ENCODE measurements around the gene CCL11.
A peak's percentile ranks its signal among the peaks of the same experiment; 100 is the strongest.

CCL11 gene

DNA sequence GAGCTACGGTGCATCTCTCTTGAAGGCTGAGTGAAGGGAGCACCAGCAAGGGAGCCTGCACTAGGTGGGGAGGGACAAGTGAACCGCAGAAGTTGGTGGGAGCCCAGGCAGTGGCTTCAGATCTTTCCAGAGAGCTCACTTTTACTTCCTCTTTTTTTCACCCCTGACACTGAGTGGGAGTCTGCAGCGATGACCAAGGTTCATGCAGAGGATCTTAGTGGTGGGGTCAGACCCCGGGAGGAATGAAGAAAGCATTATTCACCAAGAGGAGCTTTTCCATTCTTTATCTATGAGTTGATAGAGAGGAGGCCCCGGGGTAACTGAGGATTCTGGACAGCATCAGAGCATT, 33.5 kb upstream of the CCL11 start:
- no peak overlapping the region for H3K4me3 ChIP-seq (replicated peaks; ENCODE audit: low read depth, low read length)
- DNase-seq (ENCODE audit: extremely low read depth, low read depth), result no peak
- TF ChIP-seq, protein P1, sequence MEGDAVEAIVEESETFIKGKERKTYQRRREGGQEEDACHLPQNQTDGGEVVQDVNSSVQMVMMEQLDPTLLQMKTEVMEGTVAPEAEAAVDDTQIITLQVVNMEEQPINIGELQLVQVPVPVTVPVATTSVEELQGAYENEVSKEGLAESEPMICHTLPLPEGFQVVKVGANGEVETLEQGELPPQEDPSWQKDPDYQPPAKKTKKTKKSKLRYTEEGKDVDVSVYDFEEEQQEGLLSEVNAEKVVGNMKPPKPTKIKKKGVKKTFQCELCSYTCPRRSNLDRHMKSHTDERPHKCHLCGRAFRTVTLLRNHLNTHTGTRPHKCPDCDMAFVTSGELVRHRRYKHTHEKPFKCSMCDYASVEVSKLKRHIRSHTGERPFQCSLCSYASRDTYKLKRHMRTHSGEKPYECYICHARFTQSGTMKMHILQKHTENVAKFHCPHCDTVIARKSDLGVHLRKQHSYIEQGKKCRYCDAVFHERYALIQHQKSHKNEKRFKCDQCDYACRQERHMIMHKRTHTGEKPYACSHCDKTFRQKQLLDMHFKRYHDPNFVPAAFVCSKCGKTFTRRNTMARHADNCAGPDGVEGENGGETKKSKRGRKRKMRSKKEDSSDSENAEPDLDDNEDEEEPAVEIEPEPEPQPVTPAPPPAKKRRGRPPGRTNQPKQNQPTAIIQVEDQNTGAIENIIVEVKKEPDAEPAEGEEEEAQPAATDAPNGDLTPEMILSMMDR (IDR thresholded peaks at IDR 0.05; ENCODE audit: low read depth, low read length, missing control alignments), result no peak

- no peak for DNase-seq (ENCODE audit: extremely low read depth, low read depth)
- TF ChIP-seq, protein P1 (IDR thresholded peaks at IDR 0.05; ENCODE audit: low read depth, low read length, missing control alignments), result no peak
- no peak overlapping the region for H3K4me3 ChIP-seq (replicated peaks; ENCODE audit: low read depth, low read length)
Measured at GRCh38 chr17:34252444-34253138, 33.0 kb upstream of the CCL11 start.

DNA sequence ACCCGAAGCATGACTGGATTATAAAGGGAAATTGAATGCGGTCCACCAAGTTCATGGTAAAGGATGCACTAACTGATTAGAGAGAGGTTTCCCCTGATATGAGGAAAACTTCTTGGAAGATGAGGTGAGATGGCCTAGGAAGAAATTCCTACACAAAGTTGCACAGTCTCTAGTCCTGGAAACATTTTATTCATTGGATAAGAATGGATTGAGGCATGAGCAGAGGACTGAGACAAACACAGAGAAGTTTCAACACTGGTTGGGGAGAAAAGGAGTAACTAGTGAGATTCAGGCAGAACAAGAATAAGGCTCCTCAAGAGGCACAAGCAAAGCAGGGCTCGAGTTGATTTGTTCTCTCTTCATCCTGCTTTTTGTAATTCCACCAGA, 32.4 kb upstream of the CCL11 start:
- H3K4me3 ChIP-seq (replicated peaks; ENCODE audit: low read depth, low read length), result no peak overlapping the region
- TF ChIP-seq, protein P1 (IDR thresholded peaks at IDR 0.05; ENCODE audit: low read depth, low read length, missing control alignments), result no peak

GRCh38 chr17:34254146-34254545, 31.4 kb upstream of the CCL11 start:
- H3K4me3 ChIP-seq (replicated peaks; ENCODE audit: low read depth, low read length), result peak overlapping the region; percentile 66; the same call in 1 of the 2 replicates
- DNase-seq (ENCODE audit: extremely low read depth, low read depth), result no peak
- TF ChIP-seq, protein P1 (IDR thresholded peaks at IDR 0.05; ENCODE audit: low read depth, low read length, missing control alignments), result no peak

More for the DNA sequence above, 32.4 kb upstream of the CCL11 start:
- no peak for DNase-seq (ENCODE audit: extremely low read depth, low read depth)

- peak within 1 kb of the TSS; percentile 66 for H3K4me3 ChIP-seq (replicated peaks; ENCODE audit: low read depth, low read length)
- TF ChIP-seq, protein P1 (IDR thresholded peaks at IDR 0.05; ENCODE audit: low read depth, low read length, missing control alignments), result no peak
- peak; percentile 91 for DNase-seq (ENCODE audit: extremely low read depth, low read depth)
Measured at GRCh38 chr17:34254651-34255380, 30.7 kb upstream of the CCL11 start, which contains the start of gene CCL2. CCL2 (plus strand) TSS chr17:34255285; CDS start chr17:34255350, 65 bp downstream.

DNA sequence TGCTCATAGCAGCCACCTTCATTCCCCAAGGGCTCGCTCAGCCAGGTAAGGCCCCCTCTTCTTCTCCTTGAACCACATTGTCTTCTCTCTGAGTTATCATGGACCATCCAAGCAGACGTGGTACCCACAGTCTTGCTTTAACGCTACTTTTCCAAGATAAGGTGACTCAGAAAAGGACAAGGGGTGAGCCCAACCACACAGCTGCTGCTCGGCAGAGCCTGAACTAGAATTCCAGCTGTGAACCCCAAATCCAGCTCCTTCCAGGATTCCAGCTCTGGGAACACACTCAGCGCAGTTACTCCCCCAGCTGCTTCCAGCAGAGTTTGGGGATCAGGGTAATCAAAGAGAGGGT, 30.2 kb upstream of the CCL11 start:
- no peak for DNase-seq (ENCODE audit: extremely low read depth, low read depth)
- TF ChIP-seq, protein P1 (IDR thresholded peaks at IDR 0.05; ENCODE audit: low read depth, low read length, missing control alignments), result no peak
- peak overlapping the region; percentile 66 for H3K4me3 ChIP-seq (replicated peaks; ENCODE audit: low read depth, low read length)
